Measurements from ENCODE around the gene EDN2.
A peak's percentile ranks its signal among the peaks of the same experiment; 100 is the strongest.

Gene EDN2

GRCh38 chr1:41497461-41498030 is 13.1 kb upstream of the EDN2 start:
- no peak for DNase-seq

DNA sequence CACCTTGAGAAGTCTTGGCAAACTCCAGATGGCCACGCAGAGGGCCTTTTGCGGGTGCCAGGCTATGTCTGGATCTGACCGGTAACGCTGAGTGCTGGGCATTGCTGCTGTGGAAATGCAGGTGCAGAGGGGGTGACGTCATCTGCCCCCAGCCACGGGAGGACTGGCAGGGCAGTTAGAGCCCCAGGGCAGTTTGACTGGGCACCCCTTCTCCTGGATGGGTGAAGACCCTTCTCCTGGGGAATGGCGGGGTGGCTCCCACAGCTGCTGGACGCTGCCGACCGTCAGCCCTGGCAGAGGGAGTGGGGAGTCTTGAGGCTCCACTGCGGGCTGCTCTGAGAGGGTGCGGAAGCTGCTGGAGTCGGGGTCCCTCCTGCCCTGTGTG is 12.6 kb upstream of the EDN2 start:
- DNase-seq = no peak

GRCh38 chr1:41496080-41497055 is 11.9 kb upstream of the EDN2 start:
- peak; percentile 66 for DNase-seq

GRCh38 chr1:41495210-41495948 is 10.9 kb upstream of the EDN2 start:
- no peak for DNase-seq

GRCh38 chr1:41494351-41495209 is 10.1 kb upstream of the EDN2 start:
- DNase-seq = no peak

GRCh38 chr1:41493626-41494350 is 9.3 kb upstream of the EDN2 start:
- DNase-seq = no peak

DNA sequence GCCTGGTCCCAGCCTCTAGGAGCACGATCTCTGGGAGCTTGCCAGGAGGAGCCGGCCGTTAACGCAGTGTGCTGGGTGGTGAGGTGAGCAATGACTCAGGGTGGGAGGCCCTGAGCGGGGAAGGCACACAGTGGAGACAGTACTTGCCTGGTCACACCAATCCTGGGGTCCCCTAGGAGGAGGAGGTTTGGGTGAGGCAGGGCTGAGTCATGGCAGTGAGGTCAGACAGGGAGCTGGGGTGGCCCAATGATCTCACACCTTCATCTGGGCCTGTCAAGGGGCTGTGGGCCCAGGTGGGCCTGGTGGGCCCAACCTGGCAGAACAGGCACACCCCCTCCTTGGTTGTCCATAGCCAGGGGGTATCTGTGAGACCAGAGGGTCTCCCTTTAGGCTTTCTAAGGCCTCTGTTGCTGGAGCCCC is 8.6 kb upstream of the EDN2 start:
- no peak for DNase-seq

DNA sequence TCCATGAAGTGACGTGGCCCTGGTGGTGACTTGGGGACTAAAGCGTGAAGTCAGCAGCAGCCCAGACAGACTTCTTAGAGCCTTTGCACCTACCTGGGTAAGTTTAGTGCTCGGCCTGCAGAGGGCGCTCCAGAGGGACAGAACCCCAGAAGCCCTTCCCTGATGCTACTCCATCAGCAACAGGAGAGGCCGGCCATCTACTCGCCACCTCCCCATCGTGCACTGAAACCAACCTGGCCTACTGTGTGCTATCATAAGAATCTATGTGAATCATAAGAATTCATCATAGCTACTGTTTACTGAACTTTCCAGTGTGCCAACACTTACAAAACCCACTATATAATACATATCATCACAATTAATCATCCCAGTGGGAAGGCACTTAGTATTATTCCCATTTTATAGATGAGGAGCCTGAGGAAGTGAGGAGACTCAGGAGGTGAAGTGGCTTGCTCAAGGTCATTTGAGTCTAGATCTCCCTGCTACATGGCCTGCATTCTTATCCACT is 7.9 kb upstream of the EDN2 start:
- no peak for DNase-seq

- no peak for DNase-seq
Observed at GRCh38 chr1:41490911-41491310, 6.4 kb upstream of the EDN2 start.

DNA sequence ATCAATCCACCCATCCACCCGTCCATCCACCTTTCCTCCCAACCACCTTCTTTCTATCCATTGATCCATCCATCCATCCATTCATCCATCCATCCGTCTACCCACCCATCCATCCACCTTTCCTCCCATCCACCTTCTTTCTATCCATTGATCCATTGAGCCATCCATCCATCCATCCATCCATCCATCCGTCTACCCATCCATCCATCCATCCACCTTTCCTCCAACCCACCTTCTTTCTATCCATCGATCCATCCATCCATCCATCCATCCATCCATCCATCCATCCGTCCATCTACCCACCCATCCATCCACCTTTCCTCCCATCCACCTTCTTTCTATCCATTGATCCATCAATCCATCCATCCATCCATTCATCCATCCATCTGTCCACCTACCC is 5.1 kb upstream of the EDN2 start:
- no peak for DNase-seq

DNA sequence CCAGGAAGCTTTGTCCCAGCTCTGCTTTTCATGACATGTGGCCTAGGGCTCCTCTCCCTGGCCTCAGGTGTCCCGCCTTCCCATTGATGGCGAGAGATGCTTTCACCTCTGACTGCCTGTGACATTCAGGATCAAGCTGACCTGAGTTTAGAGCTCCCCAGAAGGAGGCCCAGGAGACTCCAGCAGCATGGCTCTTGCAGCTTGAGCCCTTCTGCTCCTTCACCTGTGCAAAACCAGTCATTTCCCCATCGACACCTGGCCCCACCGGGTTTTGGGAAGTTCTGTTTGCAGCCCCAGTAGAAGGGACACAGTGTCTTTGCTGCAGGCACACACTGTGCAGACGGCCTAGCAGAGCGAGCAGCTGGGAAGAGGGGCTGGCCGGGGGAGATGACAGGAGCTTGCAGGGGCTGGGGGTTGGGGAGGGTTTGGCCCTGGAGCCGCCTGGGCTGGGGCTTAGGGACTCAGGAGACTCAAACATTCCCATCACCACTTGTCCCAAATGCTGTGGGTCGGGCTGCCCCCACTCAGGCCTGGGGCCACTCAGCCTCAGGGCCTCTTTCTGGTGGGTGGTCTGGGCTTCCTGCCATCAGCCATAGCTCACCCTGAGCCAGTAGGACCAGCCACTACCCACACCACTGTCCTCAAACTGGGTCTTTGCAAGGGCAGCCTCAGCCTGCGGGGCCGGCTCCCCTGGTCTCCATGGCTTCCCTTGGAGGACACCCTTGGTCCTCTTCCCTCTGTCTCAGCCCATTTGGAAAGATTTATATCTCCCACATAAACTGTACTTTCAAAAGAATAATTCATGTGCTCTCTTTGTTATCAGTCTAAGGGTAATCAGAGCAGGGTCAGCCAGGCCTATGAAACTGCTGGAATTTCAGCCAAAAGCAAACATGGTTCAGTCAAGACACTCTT is 3.8 kb upstream of the EDN2 start:
- no peak for DNase-seq

DNA sequence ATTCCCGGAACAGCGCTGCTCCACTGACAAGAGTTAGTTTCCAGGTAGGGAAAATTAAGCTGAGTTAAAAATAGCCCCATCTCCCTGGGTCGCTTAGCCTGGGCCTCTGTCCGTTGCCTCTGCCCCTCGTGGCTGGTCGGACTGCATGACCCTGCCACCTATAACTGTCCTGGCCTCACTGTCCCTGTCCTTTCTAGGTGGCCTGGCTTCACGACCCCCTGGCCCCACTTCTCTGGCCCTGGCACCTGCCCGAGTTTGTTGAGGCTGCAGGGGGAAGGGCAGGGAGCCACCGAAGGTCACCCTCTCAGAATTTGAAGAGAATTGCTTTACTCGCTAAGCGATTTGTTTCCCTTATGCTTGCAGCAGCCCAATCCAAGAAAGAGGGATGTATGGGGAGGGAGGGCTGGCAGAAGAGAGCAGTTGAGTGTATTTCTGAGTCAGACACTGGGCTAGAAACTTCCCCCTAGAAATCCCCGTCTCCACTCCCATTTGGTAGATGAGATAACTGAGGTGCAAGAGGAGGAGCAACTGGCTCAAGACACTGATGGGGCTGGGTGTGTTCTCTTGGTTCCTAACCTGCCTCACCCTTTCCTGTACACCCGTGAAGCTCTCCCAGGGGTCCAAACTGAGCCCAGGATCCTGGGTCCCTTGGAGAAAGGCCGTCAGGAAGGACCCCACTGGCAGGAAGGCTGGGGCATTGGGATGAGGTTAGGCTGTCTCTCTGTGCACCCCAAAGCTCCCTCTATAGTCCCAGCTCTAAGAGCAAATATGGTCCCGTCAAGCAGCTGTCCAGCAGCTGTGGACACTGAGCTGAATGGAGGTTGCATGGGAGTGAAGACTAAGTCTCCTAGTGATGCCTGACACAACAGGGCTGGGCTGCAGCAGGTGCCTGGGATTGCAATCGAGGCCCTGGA is 2.9 kb upstream of the EDN2 start:
- no peak for DNase-seq

GRCh38 chr1:41486371-41487125 is 2.1 kb upstream of the EDN2 start:
- DNase-seq = no peak

DNA sequence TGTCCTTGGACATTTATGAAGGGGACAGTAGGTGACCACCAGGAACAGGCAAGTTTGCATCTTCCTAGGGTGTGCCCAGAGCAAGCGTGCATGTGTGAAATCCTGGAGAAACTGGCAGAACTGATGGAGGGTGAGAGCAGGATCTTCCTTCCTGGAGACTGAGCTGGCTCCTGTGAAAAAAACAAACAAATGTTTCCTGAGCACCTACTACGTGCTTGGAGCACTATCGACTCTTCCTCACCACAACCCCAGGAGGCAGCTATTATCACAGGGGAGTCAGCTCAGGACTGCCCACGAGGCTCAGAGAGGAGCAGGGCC is 1.5 kb upstream of the EDN2 start:
- no peak for DNase-seq

DNA sequence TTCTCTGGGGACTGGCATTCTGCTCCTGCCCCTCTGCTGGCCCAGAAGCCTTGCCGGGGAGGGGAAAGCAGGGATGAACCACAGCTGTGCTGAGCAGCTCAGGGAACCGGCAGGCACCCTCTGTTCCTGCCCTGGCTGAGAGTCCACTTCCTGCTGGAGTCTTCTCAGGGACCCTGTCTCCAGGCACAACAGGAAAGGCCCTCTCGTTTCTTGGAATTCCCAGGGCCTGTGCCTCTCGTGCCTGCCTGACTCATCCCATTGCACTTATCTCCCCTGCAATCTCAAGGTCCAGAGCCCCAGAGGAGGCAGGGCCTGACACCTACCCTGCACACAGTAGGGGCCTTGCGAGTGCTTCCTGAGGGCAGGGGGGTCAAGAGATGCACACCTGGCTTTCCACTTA is 1.1 kb upstream of the EDN2 start:
- DNase-seq = peak; percentile 58

GRCh38 chr1:41483960-41484401 is 502 bp downstream of the EDN2 start:
- DNase-seq = no peak

- DNase-seq = no peak
Observed at GRCh38 chr1:41483001-41483850, 1.3 kb downstream of the EDN2 start.

All from 8988T (cell line).